Activated naive CD8-positive, alpha-beta T cell (primary cell): ENCODE measurements around the gene PCNT.
"Not testable (repeated sequence)": the region's sequence is repeated elsewhere in the genome, so short reads cannot be mapped to it uniquely, and the experiment has no call there.

Experiments used
- H3K27ac Mint-ChIP-seq: one replicate; pipeline ENCODE4 v1.8.0; 2021; ENCODE audit warnings: mixed read lengths
- H3K27me3 Mint-ChIP-seq: one replicate; pipeline ENCODE4 v1.8.0; 2021; ENCODE audit warnings: mixed read lengths
- H3K36me3 Mint-ChIP-seq: one replicate; pipeline ENCODE4 v1.8.0; 2021; ENCODE audit warnings: mixed read lengths
- H3K4me1 Mint-ChIP-seq: one replicate; pipeline ENCODE4 v1.8.0; 2021; ENCODE audit warnings: low read depth, mixed read lengths
- H3K4me3 Mint-ChIP-seq: one replicate; pipeline ENCODE4 v1.8.0; 2021; ENCODE audit warnings: mild to moderate bottlenecking, mixed read lengths
- H3K9me3 Mint-ChIP-seq: one replicate; pipeline ENCODE4 v1.8.0; 2021; ENCODE audit warnings: low read depth, mixed read lengths

The PCNT gene

GRCh38 chr21:46454634-46455390 is 130.9 kb downstream of the PCNT start:
- Mint-ChIP-seq H3K9me3 (no peaks in the 10 kb centered on the region), H3K4me1 (peaks cover 37% of the 10 kb centered on the region), H3K36me3 (peaks cover 7% of the 10 kb centered on the region), H3K27ac (peak overlapping the region; percentile 8), H3K4me3 (no peak overlapping the region), H3K27me3 (no peaks in the 10 kb centered on the region)

GRCh38 chr21:46455575-46456385 is 131.8 kb downstream of the PCNT start:
- H3K27ac Mint-ChIP-seq = peak overlapping the region; percentile 8
- no peaks in the 10 kb centered on the region for H3K9me3 Mint-ChIP-seq
- H3K4me3 Mint-ChIP-seq = peak overlapping the region; percentile 93
- peaks cover 39% of the 10 kb centered on the region for H3K4me1 Mint-ChIP-seq
- H3K27me3 Mint-ChIP-seq = no peaks in the 10 kb centered on the region
- peaks cover 5% of the 10 kb centered on the region for H3K36me3 Mint-ChIP-seq

GRCh38 chr21:46456750-46457149 is 132.8 kb downstream of the PCNT start:
- Mint-ChIP-seq H3K27me3 (no peaks in the 10 kb centered on the region), H3K4me1 (peaks cover 45% of the 10 kb centered on the region), H3K9me3 (no peaks in the 10 kb centered on the region), H3K4me3 (peak overlapping the region; percentile 93), H3K27ac (peak overlapping the region; percentile 68), H3K36me3 (peaks cover 5% of the 10 kb centered on the region)

- Mint-ChIP-seq H3K4me3 (peak overlapping the region; percentile 93), H3K27me3 (no peaks in the 10 kb centered on the region), H3K4me1 (peaks cover 53% of the 10 kb centered on the region), H3K36me3 (peaks cover 5% of the 10 kb centered on the region), H3K9me3 (no peaks in the 10 kb centered on the region), H3K27ac (peak overlapping the region; percentile 91)
Observed at GRCh38 chr21:46457801-46458314, 133.9 kb downstream of the PCNT start.

- Mint-ChIP-seq H3K9me3 (no peaks in the 10 kb centered on the region), H3K4me3 (peak within 1 kb of the TSS; percentile 93), H3K27me3 (no peaks in the 10 kb centered on the region), H3K4me1 (peaks cover 55% of the 10 kb centered on the region), H3K27ac (peak within 1 kb of the TSS; percentile 91), H3K36me3 (peaks cover 3% of the 10 kb centered on the region)
Observed at GRCh38 chr21:46458315-46459023, 134.5 kb downstream of the PCNT start, which contains the start of gene DIP2A. Gene DIP2A, plus strand, starts transcription at chr21:46458891. Its CDS starts 241 bp downstream, at chr21:46459132.

- H3K36me3 Mint-ChIP-seq = peaks cover 2% of the 10 kb centered on the region
- H3K4me1 Mint-ChIP-seq = peaks cover 54% of the 10 kb centered on the region
- peak overlapping the region; percentile 81 for H3K4me3 Mint-ChIP-seq
- H3K9me3 Mint-ChIP-seq = no peaks in the 10 kb centered on the region
- no peaks in the 10 kb centered on the region for H3K27me3 Mint-ChIP-seq
- no peak overlapping the region for H3K27ac Mint-ChIP-seq
Observed at GRCh38 chr21:46459024-46459355, 135.0 kb downstream of the PCNT start.

- Mint-ChIP-seq H3K4me1 (peaks cover 56% of the 10 kb centered on the region), H3K27me3 (no peaks in the 10 kb centered on the region), H3K27ac (peak overlapping the region; percentile 91), H3K36me3 (peaks cover 5% of the 10 kb centered on the region), H3K4me3 (peak overlapping the region; percentile 92), H3K9me3 (no peaks in the 10 kb centered on the region)
Observed at GRCh38 chr21:46459356-46460112, 135.6 kb downstream of the PCNT start.

GRCh38 chr21:46461909-46462308 is 138.0 kb downstream of the PCNT start:
- peak overlapping the region; percentile 75 for H3K27ac Mint-ChIP-seq
- H3K9me3 Mint-ChIP-seq = no peaks in the 10 kb centered on the region
- no peak overlapping the region for H3K4me3 Mint-ChIP-seq
- peaks cover 51% of the 10 kb centered on the region for H3K4me1 Mint-ChIP-seq
- no peaks in the 10 kb centered on the region for H3K27me3 Mint-ChIP-seq
- peaks cover 4% of the 10 kb centered on the region for H3K36me3 Mint-ChIP-seq

GRCh38 chr21:46465153-46465552 is 141.2 kb downstream of the PCNT start:
- H3K27me3 Mint-ChIP-seq, H3K9me3 Mint-ChIP-seq, H3K36me3 Mint-ChIP-seq, H3K4me3 Mint-ChIP-seq: not testable (repeated sequence)
- H3K4me1 Mint-ChIP-seq = peaks cover 63% of the 10 kb centered on the region
- peak overlapping the region; percentile 67 for H3K27ac Mint-ChIP-seq

GRCh38 chr21:46465651-46466050 is 141.7 kb downstream of the PCNT start:
- no peaks in the 10 kb centered on the region for H3K27me3 Mint-ChIP-seq
- no peak overlapping the region for H3K4me3 Mint-ChIP-seq
- H3K36me3 Mint-ChIP-seq = peaks cover 4% of the 10 kb centered on the region
- H3K27ac Mint-ChIP-seq = no peak overlapping the region
- peaks cover 59% of the 10 kb centered on the region for H3K4me1 Mint-ChIP-seq
- H3K9me3 Mint-ChIP-seq = no peaks in the 10 kb centered on the region

GRCh38 chr21:46468108-46468774 is 144.3 kb downstream of the PCNT start:
- peak overlapping the region; percentile 35 for H3K27ac Mint-ChIP-seq
- H3K4me3 Mint-ChIP-seq = peak overlapping the region; percentile 8
- H3K4me1 Mint-ChIP-seq = peaks cover 61% of the 10 kb centered on the region
- no peaks in the 10 kb centered on the region for H3K9me3 Mint-ChIP-seq
- H3K27me3 Mint-ChIP-seq = no peaks in the 10 kb centered on the region
- H3K36me3 Mint-ChIP-seq = peaks cover 4% of the 10 kb centered on the region

GRCh38 chr21:46469275-46469674 is 145.3 kb downstream of the PCNT start:
- Mint-ChIP-seq H3K27me3 (no peaks in the 10 kb centered on the region), H3K4me3 (no peak overlapping the region), H3K36me3 (peaks cover 6% of the 10 kb centered on the region), H3K4me1 (peaks cover 64% of the 10 kb centered on the region), H3K9me3 (no peaks in the 10 kb centered on the region), H3K27ac (peak overlapping the region; percentile 59)

- no peaks in the 10 kb centered on the region for H3K27me3 Mint-ChIP-seq
- H3K9me3 Mint-ChIP-seq = no peaks in the 10 kb centered on the region
- H3K4me3 Mint-ChIP-seq = no peak overlapping the region
- peaks cover 6% of the 10 kb centered on the region for H3K36me3 Mint-ChIP-seq
- H3K4me1 Mint-ChIP-seq = peaks cover 67% of the 10 kb centered on the region
- peak overlapping the region; percentile 34 for H3K27ac Mint-ChIP-seq
Observed at GRCh38 chr21:46471514-46471913, 147.6 kb downstream of the PCNT start.

GRCh38 chr21:46472246-46472645 is 148.3 kb downstream of the PCNT start:
- Mint-ChIP-seq H3K4me1 (peaks cover 68% of the 10 kb centered on the region), H3K9me3 (no peaks in the 10 kb centered on the region), H3K27ac (peak overlapping the region; percentile 19), H3K36me3 (peaks cover 4% of the 10 kb centered on the region), H3K4me3 (peak overlapping the region; percentile 2), H3K27me3 (no peaks in the 10 kb centered on the region)
